ENCODE data around the gene NUP188.

The NUP188 gene

DNA sequence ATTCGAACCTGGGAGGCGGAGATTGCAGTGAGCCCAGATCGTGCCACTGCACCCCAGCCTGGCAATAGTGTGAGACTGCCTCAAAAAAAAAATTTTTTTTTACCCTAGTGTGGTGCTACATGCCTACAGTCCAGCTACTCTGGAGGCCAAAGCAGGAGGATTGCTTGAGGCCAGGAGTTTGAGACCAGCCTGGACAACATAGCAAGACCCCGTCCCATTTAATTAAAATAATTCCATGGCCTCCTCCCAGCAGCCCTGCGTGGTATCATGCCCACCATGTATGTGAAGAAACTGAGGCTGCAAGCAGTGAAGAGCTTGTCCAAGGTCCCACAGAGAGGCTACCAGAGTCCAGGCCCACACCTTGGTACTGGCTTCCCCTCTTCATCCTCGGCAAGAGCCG is 46.1 kb upstream of the NUP188 start:
- H3K4me3 Mint-ChIP-seq = no peak overlapping the region
- no peak overlapping the region for H3K27ac Mint-ChIP-seq
- H3K27me3 Mint-ChIP-seq (ENCODE audit: low read depth) = peaks cover 3% of the 10 kb centered on the region
- peaks cover under 1% of the 10 kb centered on the region for H3K4me1 Mint-ChIP-seq
- H3K36me3 Mint-ChIP-seq (ENCODE audit: low read depth) = peaks cover 13% of the 10 kb centered on the region
- H3K9me3 Mint-ChIP-seq = no peaks in the 10 kb centered on the region
- TF ChIP-seq, protein P1, sequence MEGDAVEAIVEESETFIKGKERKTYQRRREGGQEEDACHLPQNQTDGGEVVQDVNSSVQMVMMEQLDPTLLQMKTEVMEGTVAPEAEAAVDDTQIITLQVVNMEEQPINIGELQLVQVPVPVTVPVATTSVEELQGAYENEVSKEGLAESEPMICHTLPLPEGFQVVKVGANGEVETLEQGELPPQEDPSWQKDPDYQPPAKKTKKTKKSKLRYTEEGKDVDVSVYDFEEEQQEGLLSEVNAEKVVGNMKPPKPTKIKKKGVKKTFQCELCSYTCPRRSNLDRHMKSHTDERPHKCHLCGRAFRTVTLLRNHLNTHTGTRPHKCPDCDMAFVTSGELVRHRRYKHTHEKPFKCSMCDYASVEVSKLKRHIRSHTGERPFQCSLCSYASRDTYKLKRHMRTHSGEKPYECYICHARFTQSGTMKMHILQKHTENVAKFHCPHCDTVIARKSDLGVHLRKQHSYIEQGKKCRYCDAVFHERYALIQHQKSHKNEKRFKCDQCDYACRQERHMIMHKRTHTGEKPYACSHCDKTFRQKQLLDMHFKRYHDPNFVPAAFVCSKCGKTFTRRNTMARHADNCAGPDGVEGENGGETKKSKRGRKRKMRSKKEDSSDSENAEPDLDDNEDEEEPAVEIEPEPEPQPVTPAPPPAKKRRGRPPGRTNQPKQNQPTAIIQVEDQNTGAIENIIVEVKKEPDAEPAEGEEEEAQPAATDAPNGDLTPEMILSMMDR (IDR thresholded peaks at IDR 0.05; ENCODE audit: unreplicated experiment in 3 of 3) = no peak

DNA sequence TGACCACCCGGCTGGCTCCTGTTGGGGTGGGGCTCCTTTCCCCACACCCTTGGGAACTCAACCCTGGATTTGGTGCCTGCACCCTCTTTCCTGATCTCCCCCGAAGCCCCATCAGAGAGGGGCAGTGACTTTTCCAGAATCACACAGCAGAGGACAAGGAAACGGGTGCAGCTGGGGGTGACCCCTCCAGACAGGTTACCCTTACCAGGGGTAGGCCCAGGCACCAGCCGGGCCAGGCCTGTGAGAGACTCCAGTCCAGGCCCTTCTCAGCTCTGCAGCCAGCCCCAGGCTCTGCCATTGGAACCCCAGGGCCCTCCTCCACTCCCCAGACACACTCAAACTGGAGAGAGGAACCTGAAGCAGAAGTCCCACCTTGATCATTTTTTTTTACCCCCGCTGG is 45.7 kb upstream of the NUP188 start:
- Mint-ChIP-seq H3K9me3 (no peaks in the 10 kb centered on the region), H3K36me3 (ENCODE audit: low read depth) (peaks cover 13% of the 10 kb centered on the region), H3K27me3 (ENCODE audit: low read depth) (peaks cover 3% of the 10 kb centered on the region), H3K4me1 (no peaks in the 10 kb centered on the region), H3K4me3 (no peak overlapping the region), H3K27ac (no peak overlapping the region)
- TF ChIP-seq, protein P1 (IDR thresholded peaks at IDR 0.05; ENCODE audit: unreplicated experiment in 3 of 3) = no peak

DNA sequence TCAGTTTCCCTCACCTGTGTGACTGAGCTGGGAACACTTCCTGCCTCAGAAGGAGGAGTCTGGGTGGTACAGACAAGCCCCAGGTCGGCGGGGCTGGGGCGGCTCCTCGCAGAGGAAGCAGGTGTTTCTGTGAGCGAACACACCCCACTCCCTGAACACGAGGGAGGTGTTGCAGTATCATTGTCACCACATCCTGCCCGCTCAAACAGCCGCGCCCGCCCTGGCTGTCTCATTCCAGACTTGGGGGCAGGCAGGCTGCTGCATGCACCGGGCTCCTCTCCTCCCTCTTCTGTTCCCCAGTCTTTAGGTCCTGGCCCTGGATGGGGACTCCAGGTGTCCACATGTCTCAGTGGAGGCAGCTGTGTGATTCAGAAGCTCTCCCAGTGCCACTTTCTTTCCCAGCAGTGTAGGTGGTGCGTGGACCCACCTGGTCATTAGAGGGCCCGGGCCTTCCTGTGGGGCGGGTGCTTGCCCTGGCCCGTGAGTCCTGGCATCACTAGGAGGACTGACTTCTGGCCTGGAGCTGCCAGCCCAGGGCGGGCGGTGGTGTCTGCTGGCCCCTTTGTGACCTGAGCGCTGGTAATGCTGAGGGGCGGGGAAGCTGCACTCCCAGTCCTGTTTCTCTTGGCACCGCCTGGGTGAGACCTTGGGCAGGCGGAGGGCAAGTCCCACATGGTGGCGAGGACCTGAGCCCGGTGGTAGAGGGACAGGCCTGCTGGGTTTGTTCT is 45.0 kb upstream of the NUP188 start:
- peaks cover 13% of the 10 kb centered on the region for H3K36me3 Mint-ChIP-seq (ENCODE audit: low read depth)
- H3K27me3 Mint-ChIP-seq (ENCODE audit: low read depth) = peaks cover 3% of the 10 kb centered on the region
- H3K4me1 Mint-ChIP-seq = no peaks in the 10 kb centered on the region
- TF ChIP-seq, protein P1 (IDR thresholded peaks at IDR 0.05; ENCODE audit: unreplicated experiment in 3 of 3) = no peak
- H3K9me3 Mint-ChIP-seq = no peaks in the 10 kb centered on the region
- no peak overlapping the region for H3K27ac Mint-ChIP-seq
- H3K4me3 Mint-ChIP-seq = no peak overlapping the region

DNA sequence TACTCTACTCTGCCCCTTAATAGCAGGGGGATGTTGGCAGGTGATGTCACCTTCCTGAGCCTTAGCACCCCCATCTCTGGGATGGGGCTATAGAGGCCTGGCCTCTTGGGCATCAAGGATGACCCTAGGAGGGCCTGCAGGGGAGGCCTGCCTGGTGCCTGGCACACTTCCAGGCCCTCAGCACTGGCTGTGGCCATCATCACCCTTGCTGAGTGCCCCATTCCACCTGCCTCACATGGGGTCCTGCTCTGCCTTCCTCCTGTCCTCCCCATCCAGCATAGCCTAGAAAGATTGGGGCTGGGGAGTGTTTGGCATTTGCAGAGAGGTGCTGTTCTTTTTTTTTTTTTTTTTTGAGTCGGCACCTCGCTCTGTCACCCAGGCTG is 44.4 kb upstream of the NUP188 start:
- H3K4me3 Mint-ChIP-seq = no peak overlapping the region
- H3K27ac Mint-ChIP-seq = no peak overlapping the region
- peaks cover 14% of the 10 kb centered on the region for H3K36me3 Mint-ChIP-seq (ENCODE audit: low read depth)
- no peaks in the 10 kb centered on the region for H3K4me1 Mint-ChIP-seq
- peaks cover 3% of the 10 kb centered on the region for H3K27me3 Mint-ChIP-seq (ENCODE audit: low read depth)
- no peaks in the 10 kb centered on the region for H3K9me3 Mint-ChIP-seq
- TF ChIP-seq, protein P1 (IDR thresholded peaks at IDR 0.05; ENCODE audit: unreplicated experiment in 3 of 3) = no peak

DNA sequence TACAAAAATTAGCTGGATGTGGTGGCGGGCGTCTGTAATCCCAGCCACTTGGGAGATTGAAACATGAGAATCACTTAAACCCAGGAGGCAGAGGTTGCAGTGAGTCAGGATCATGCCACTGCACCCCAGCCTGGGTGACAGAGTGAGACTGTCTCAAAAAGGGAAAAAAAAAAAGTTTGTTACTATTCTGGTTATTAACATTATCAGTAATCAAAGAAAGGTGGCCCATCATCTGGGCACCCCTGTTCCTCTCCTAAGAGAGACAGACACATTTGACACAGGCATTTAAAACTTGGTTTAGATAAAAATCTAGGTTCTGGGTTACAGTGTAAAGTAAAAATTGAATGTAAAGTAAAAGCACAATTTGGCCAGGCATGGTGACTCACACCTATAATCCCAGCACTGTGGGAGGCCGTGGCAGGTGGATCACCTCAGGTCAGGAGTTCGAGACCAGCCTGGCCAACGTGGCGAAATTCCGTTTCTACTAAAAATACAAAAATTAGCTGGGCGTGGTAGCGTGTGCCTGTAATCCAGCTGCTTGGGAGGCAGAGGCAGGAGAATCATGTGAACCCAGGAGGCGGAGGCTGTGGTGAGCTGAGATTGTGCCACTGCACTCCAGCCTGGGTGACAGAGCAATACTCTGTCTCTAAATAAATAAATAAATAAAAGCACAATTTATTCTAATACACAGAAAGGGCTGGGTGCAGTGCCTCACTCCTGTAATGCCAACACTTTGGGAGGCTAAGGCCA is 43.5 kb upstream of the NUP188 start:
- peaks cover 19% of the 10 kb centered on the region for H3K36me3 Mint-ChIP-seq (ENCODE audit: low read depth)
- TF ChIP-seq, protein P1 (IDR thresholded peaks at IDR 0.05; ENCODE audit: unreplicated experiment in 3 of 3) = no peak

More for the DNA sequence above, 43.5 kb upstream of the NUP188 start:
- no peaks in the 10 kb centered on the region for H3K27me3 Mint-ChIP-seq (ENCODE audit: low read depth)
- no peak overlapping the region for H3K4me3 Mint-ChIP-seq
- peaks cover 4% of the 10 kb centered on the region for H3K4me1 Mint-ChIP-seq
- no peak overlapping the region for H3K27ac Mint-ChIP-seq
- H3K9me3 Mint-ChIP-seq = no peaks in the 10 kb centered on the region

Measured in nephron (organoid).